Measurements from ENCODE around the gene FAM222B.

- TF ChIP-seq CTCF (IDR thresholded peaks at IDR 0.05), result no peak
- no peak for TF ChIP-seq ZFX (IDR thresholded peaks at IDR 0.05; ENCODE audit: borderline replicate concordance)
These were observed 45.4 kb upstream of the FAM222B start for GRCh38 chr17:28887871-28888471.
